Neutrophil (primary cell): ENCODE results near the gene KRT23.

Experiments
- H3K27ac ChIP-seq: fragments of 200-600 bp; sonication (generic); 2 replicates; pipeline ENCODE4 v1.5.1; 2016; ENCODE audit warnings: mild to moderate bottlenecking, moderate library complexity
- H3K27me3 ChIP-seq: fragments of 200-600 bp; sonication (generic); 2 replicates; pipeline ENCODE4 v1.6.0; 2016; ENCODE audit warnings: mild to moderate bottlenecking
- H3K36me3 ChIP-seq: fragments of 200-600 bp; sonication (generic); 2 replicates; pipeline ENCODE4 v1.5.1; 2017
- H3K4me1 ChIP-seq, 2 experiments: fragments of 200-600 bp in 1 of 2; sonication (generic) in 1 of 2; 1 replicate in 1 of 2; 2 replicates in 1 of 2; pipeline versions ENCODE4 v1.5.1 to v1.6.1; 2013 to 2016; ENCODE audit warnings: low read depth in 1 of 2, low read length in 1 of 2, mild to moderate bottlenecking in 1 of 2, moderate library complexity in 1 of 2; ENCODE audit not compliant: control insufficient read depth in 1 of 2, insufficient read depth in 1 of 2
- H3K4me3 ChIP-seq, 2 experiments: fragments of 200-600 bp in 1 of 2; sonication (generic) in 1 of 2; 1 replicate in 1 of 2; 2 replicates in 1 of 2; pipeline ENCODE4 v1.5.1; 2013 to 2016; ENCODE audit warnings: low read depth in 1 of 2, low read length in 1 of 2, mild to moderate bottlenecking in 1 of 2, moderate library complexity in 1 of 2
- H3K9me3 ChIP-seq: fragments of 200-600 bp; sonication (generic); 2 replicates; pipeline ENCODE4 v1.5.1; 2016
- CTCF ChIP-seq: fragments of 200-600 bp; sonication (generic); IDR thresholded peaks from 2 replicates; pipeline ENCODE4 v1.5.1; 2016; ENCODE audit warnings: antibody characterized with exemption

Gene KRT23

GRCh38 chr17:40883031-40883430 is 54.4 kb downstream of the KRT23 start:
- Histone ChIP-seq H3K36me3 (no peaks in the 10 kb centered on the region), H3K4me3 (no peak overlapping the region), H3K27ac (no peak overlapping the region), H3K9me3 (no peaks in the 10 kb centered on the region), H3K27me3 (peaks cover 77% of the 10 kb centered on the region), H3K4me1 (no peaks in the 10 kb centered on the region)
- TF ChIP-seq CTCF: no peak

DNA sequence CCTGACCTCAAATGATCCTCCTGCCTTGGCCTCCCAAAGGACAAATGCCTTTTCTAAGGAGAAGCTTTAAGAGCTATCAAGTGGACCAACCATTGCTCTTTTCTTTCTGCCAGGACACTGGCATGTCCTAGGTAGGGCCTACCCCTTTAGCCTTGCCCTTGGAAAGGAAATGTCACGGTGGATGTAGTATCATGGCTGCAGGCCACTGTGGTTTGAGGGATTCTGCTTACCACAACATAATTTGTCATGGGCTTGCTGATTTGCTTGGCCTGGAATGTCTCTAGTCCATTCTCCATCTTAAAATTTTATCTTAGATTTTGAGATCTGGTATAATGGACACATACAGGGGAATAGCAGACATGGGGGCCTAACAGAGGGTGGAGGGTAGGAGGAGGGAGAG is 58.4 kb downstream of the KRT23 start:
- Histone ChIP-seq H3K4me3 (no peak overlapping the region), H3K9me3 (no peaks in the 10 kb centered on the region), H3K27ac (no peak overlapping the region), H3K36me3 (no peaks in the 10 kb centered on the region), H3K4me1 (no peaks in the 10 kb centered on the region), H3K27me3 (peaks cover 54% of the 10 kb centered on the region)
- TF ChIP-seq CTCF: no peak

DNA sequence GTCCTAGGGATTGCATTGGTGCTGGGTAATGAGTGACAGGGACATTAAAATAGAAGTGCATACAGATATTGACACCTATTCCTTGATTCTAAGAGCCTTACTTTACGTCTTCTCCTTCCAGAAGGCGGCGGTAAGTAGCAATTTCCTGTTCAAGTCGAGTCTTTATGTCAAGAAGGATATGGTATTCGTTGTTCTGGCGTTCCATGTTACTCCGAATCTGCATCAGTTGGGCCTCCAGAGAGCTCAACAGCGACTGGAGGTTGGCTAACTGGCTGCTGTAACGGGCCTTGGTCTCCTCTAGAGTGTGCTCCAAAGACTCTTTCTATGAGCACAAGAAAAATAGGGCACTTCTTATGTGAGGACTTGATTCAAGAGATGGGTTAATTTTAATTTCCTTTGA is 59.4 kb downstream of the KRT23 start:
- H3K4me1 ChIP-seq: no peaks in the 10 kb centered on the region
- no peaks in the 10 kb centered on the region for H3K36me3 ChIP-seq
- H3K4me3 ChIP-seq: no peak overlapping the region
- no peak for TF ChIP-seq CTCF
- peaks cover 54% of the 10 kb centered on the region for H3K27me3 ChIP-seq
- H3K27ac ChIP-seq: no peak overlapping the region
- H3K9me3 ChIP-seq: no peaks in the 10 kb centered on the region

GRCh38 chr17:40873801-40874200 is 63.6 kb downstream of the KRT23 start:
- Histone ChIP-seq H3K27me3 (peaks cover 33% of the 10 kb centered on the region), H3K4me3 (no peak overlapping the region), H3K27ac (no peak overlapping the region), H3K9me3 (no peaks in the 10 kb centered on the region), H3K36me3 (no peaks in the 10 kb centered on the region), H3K4me1 (peaks cover 21 to 25% of the 10 kb centered on the region in 2 experiments)
- TF ChIP-seq CTCF: no peak

DNA sequence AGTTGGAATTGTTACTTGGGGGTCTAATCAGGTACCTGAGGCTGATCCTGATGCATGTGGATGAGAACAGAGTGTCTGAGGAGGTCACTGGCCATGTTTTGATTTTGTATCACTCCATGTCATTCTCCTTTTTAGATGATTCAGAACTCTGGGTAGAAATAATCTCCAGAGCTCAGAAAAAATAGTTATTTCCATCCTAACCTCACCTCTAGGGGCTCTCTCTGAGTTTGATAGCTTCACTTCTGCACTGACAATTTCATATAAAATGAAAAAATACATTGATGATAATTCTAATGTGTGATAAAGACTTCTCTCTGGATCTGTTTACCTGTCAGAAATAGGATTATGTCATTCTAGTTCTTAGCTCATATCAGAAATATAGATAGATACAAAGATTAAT is 64.2 kb downstream of the KRT23 start:
- no peaks in the 10 kb centered on the region for H3K9me3 ChIP-seq
- H3K27ac ChIP-seq: no peak overlapping the region
- H3K27me3 ChIP-seq: peaks cover 33% of the 10 kb centered on the region
- H3K4me3 ChIP-seq: no peak overlapping the region
- peaks cover 21 to 25% of the 10 kb centered on the region in 2 experiments for H3K4me1 ChIP-seq
- no peak for TF ChIP-seq CTCF
- H3K36me3 ChIP-seq: no peaks in the 10 kb centered on the region
